Measurements from ENCODE around the gene TNK2.

GRCh38 chr3:195910499-195910845 is 2.1 kb upstream of the TNK2 start:
- TF ChIP-seq CTCF (IDR thresholded peaks at IDR 0.05) (no peak), POLR2A (IDR thresholded peaks at IDR 0.05) (no peak)

All from esophagus squamous epithelium (tissue), 4 donors.